Heart left ventricle (tissue), 16 donors: ENCODE measurements around the gene CC2D2B. TPM values are rescaled to one million over a fixed set of nuclear protein-coding genes. Genes with fewer than 3 reads are reported as not detected.
"Not testable (repeated sequence)": the region's sequence is repeated elsewhere in the genome, so short reads cannot be mapped to it uniquely, and the experiment has no call there.

Experiments
- ATAC-seq, 4 donors: fragments of 200-7000 bp; cut with Tn5 transposase; one replicate each; pipeline ENCODE4 v1.9.1; 2020 to 2022; ENCODE audit warnings: moderate library complexity in 4 of 4, mild to moderate bottlenecking in 3 of 4, moderate number of reproducible peaks in 1 of 4
- DNase-seq, 5 donors: peaks; one replicate each; pipeline ENCODE4 v3.0.0-alpha.2; 2020
- H3K27ac ChIP-seq, 12 donors: fragments of 200-600 bp; sonication (generic) in 4 of 12; one replicate each; pipeline versions ENCODE4 v1.5.0 to v1.8.0; 2016 to 2022; ENCODE audit warnings: mild to moderate bottlenecking in 2 of 12
- H3K27me3 ChIP-seq, 9 donors: fragments of 200-600 bp; sonication (generic) in 2 of 9; one replicate each; pipeline versions ENCODE4 v1.5.1 to v1.8.0; 2016 to 2022; ENCODE audit warnings: mild to moderate bottlenecking in 3 of 9
- H3K36me3 ChIP-seq, 9 donors: fragments of 200-600 bp; sonication (generic) in 2 of 9; one replicate each; pipeline versions ENCODE4 v1.5.0 to v1.8.0; 2018 to 2022; ENCODE audit warnings: mild to moderate bottlenecking in 2 of 9
- H3K4me1 ChIP-seq, 12 donors: fragments of 200-600 bp; sonication (generic) in 4 of 12; one replicate each; pipeline versions ENCODE4 v1.5.0 to v1.8.0; 2016 to 2022; ENCODE audit warnings: mild to moderate bottlenecking in 3 of 12
- H3K4me3 ChIP-seq, 12 donors: fragments of 200-600 bp; sonication (generic) in 4 of 12; one replicate each; pipeline versions ENCODE4 v1.5.0 to v1.8.0; 2017 to 2022; ENCODE audit warnings: mild to moderate bottlenecking in 9 of 12, moderate library complexity in 4 of 12
- H3K9me3 ChIP-seq, 12 donors: fragments of 200-600 bp; sonication (generic) in 4 of 12; one replicate each; pipeline versions ENCODE4 v1.5.0 to v1.8.0; 2016 to 2022; ENCODE audit warnings: mild to moderate bottlenecking in 1 of 12
- POLR2A ChIP-seq, 2 donors: fragments of 450-650 bp; IDR thresholded peaks; one replicate each; pipeline ENCODE4 v1.6.1; 2017; ENCODE audit warnings: antibody characterized with exemption in 2 of 2, mild to moderate bottlenecking in 2 of 2, moderate library complexity in 2 of 2
- WGBS, 4 donors: extraction: QIAGEN DNeasy Blood & Tissue Kit in 2 of 4; methylation state at CpG; one replicate each; pipeline versions ENCODE4 v1.1.5 to v1.1.7; 2013 to 2018; 5-methylcytosine and 5-hydroxymethylcytosine counted together
- intact Hi-C, 10 donors: fragments of 100-400 bp; cut with DNase I; formaldehyde crosslinking; loops; one replicate each; pipeline versions ENCODE4 v1.11.1 to v1.14.2; 2022
- polyA plus RNA-seq, 2 donors: library from polyadenylated mRNA; stranded (reverse); fragments of 200-250 nt; gene quantifications; one replicate each; pipeline ENCODE4 v1.2.3, GENCODE V29; 2013
- total RNA-seq, 9 donors: library from RNA; depleted of rRNA in 2 of 9; stranded (reverse); fragments of >200 nt in 2 of 9; fragmentation: NEBNext Ultra II Directional in 3 of 9; extraction: Animal tissue kit (Norgen Biotek cat#: 25700) in 3 of 9; gene quantifications; one replicate each; pipeline versions ENCODE4 v1.1.0 to v1.2.4, GENCODE V29; 2016 to 2023
- TF ChIP-seq, protein P1 (sequence below), 12 donors: fragments of 200-600 bp; sonication (generic) in 4 of 12; IDR thresholded peaks; one replicate each; pipeline versions ENCODE4 v1.5.0 to v1.8.0; 2018 to 2022; ENCODE audit warnings: antibody characterized with exemption in 12 of 12, mild to moderate bottlenecking in 5 of 12
- donor health status: ischemic (EF 13 %, LVEDD 7.1; RV severe dilation, severe dysfunction).
- donor health status: healthy with polysubstance abuse.
- donor health status: DM: no; HTN: yes; CAD: no.
- donor health status: DM: no; HTN: no; CAD: no.
- donor health status: ischemic (EF 25% LVEDD 6.9; RV normal size, moderate dysfunction).
- donor health status: ischemic (EF 25% LVEDD 5.7; RV mildly dilated, moderate dysfunction).
- donor health status: healthy.
- donor health status: DM: yes; HTN: yes; CAD: no.
- donor health status: ischemic (EF 35%, LVEDD 5.7; RV mildly dilated, moderate dysfunction).
- donor health status: nonischemic (EF 11% LVEDD 7.7; RV severe dilation, severe dysfunction).
- donor health status: DM: yes; HTN: yes; CAD: no.
- donor health status: PGD.
- donor health status: ischemic (EF 29% LVEDD 5.4; RV normal size, mild dysfunction).
- donor health status: nonischemic (EF 23%, LVEDD 6.1; RV moderate dilation, normal function).

CC2D2B gene
- total and polyA plus RNA-seq, 11 donors, result 0.15 to 1.5 (median 0.58) TPM

DNA sequence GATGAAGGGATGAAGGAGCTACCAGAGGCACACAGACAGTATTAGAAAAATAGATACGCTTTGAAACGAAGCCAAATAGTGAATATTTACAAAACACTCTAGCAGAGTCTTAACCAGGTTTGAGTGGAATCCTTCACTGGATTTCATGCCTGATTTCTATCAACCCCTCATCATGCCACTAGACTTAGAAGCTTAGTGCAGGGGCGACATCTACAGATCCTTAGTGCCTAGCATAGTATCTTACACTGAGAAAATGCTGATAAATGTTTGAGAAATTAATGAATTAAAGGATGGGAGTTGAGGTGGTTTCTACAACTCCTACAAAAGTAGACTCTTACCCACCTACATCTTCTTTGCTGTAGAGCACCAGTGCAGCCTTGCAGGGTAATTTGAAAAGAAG, 80.9 kb downstream of the CC2D2B start:
- intact Hi-C loops, result no loop called here
- Histone ChIP-seq H3K27me3 (no peaks in the 10 kb centered on the region), H3K27ac (no peak overlapping the region), H3K4me3 (no peak overlapping the region), H3K9me3 (no peaks in the 10 kb centered on the region), H3K4me1 (no peaks in the 10 kb centered on the region), H3K36me3 (no peaks in the 10 kb centered on the region)
- 76 to 92% (median 91%) methylated on average over 3 of the region's 3 CpGs for WGBS, 4 donors
- TF ChIP-seq, protein P1, sequence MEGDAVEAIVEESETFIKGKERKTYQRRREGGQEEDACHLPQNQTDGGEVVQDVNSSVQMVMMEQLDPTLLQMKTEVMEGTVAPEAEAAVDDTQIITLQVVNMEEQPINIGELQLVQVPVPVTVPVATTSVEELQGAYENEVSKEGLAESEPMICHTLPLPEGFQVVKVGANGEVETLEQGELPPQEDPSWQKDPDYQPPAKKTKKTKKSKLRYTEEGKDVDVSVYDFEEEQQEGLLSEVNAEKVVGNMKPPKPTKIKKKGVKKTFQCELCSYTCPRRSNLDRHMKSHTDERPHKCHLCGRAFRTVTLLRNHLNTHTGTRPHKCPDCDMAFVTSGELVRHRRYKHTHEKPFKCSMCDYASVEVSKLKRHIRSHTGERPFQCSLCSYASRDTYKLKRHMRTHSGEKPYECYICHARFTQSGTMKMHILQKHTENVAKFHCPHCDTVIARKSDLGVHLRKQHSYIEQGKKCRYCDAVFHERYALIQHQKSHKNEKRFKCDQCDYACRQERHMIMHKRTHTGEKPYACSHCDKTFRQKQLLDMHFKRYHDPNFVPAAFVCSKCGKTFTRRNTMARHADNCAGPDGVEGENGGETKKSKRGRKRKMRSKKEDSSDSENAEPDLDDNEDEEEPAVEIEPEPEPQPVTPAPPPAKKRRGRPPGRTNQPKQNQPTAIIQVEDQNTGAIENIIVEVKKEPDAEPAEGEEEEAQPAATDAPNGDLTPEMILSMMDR (IDR thresholded peaks at IDR 0.05), result no peak
- no peak for TF ChIP-seq POLR2A (IDR thresholded peaks at IDR 0.05)
- ATAC-seq (no peak), DNase-seq (no peak)

DNA sequence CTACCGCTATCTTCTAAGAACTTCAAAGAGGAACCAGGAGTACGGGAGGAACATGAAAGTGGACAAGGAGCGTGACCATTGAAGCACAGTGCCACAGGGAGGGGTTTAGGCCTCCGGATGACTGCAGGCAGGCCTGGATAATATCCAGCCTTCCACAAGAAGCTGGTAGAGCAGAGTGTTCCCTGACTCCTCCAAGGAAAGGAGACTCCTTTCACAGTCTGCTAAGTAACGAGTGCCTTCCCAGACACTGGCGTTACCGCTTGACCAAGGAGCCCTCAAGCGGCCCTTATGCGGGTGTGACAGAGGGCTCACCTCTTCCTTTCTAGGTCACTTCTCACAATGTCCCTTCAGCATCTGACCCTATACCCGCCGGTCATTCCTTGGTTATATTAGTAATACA, 86.6 kb downstream of the CC2D2B start:
- intact Hi-C loops, H3K4me3 ChIP-seq, H3K9me3 ChIP-seq, DNase-seq, H3K4me1 ChIP-seq, H3K27ac ChIP-seq, H3K36me3 ChIP-seq, H3K27me3 ChIP-seq, ATAC-seq: not testable (repeated sequence)
- 84 to 95% (median 93%) methylated on average over 11 of the region's 11 CpGs for WGBS, 4 donors

DNA sequence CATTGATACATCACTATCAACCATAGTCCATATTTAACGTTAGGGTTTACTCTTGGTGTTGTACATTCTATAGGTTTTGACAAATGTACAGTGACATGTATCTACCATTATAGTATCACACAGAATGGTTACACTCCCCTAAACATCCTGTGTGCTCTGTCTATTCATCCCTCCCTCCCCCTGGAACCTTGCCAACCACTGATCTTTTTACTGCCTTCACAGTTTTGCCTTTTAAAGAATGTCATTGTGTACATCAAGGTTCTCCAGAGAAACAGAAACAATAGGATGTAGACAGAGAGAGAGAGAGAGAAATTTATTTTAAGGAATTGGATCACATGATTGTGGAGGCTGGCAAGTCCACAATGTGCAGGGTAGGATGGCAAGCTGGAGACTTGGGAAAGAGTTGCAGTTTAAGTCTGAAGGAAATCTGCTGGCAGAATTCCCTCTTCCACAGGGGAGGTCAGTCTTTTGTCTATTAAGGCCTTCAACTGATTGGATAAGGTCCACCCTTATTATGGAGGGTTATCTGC, 90.5 kb downstream of the CC2D2B start:
- WGBS, 4 donors, result 56 to 78% (median 73%) methylated on average over 1 of the region's 1 CpG
- intact Hi-C loops, result no loop called here
- H3K36me3 ChIP-seq, result no peaks in the 10 kb centered on the region
- no peaks in the 10 kb centered on the region for H3K4me1 ChIP-seq
- H3K27ac ChIP-seq, result no peak overlapping the region
- H3K27me3 ChIP-seq, result no peaks in the 10 kb centered on the region
- no peak overlapping the region for H3K4me3 ChIP-seq
- no peak for DNase-seq
- no peak for ATAC-seq
- TF ChIP-seq, protein P1 (IDR thresholded peaks at IDR 0.05), result no peak
- TF ChIP-seq POLR2A (IDR thresholded peaks at IDR 0.05), result no peak
- no peaks in the 10 kb centered on the region for H3K9me3 ChIP-seq

DNA sequence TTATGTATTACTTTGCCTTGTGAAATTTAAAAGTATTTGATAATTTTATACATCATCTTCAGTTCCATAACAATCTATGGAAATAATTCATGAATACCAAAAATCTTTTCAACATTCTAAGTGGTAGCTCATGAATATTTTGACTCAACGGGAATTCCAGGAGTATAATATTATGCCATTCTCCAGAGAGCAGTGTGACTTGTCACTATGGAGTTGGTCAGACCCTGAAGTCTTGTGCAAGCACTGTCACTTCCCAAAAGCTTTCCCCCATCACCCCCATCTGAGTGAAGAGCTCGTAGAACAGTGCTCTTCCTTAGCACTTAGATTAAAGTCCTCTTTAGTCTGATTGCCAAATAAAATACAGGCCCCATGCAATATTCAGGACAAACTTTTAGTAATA, 106.2 kb downstream of the CC2D2B start:
- Histone ChIP-seq H3K27ac (no peak overlapping the region), H3K36me3 (no peaks in the 10 kb centered on the region), H3K9me3 (no peaks in the 10 kb centered on the region), H3K27me3 (no peaks in the 10 kb centered on the region), H3K4me1 (peaks cover 0 to 5% (median 0%) of the 10 kb centered on the region in 12 donors), H3K4me3 (no peak overlapping the region)
- intact Hi-C loops, result loop anchor here in 3 of 10 donors (10.0 kb wide), 2 partner anchors 319 to 321 kb away; partner anchors contain the start of gene TCTN3 (in 1 of the 3)
- ATAC-seq (no peak), DNase-seq (no peak)
- TF ChIP-seq, protein P1 (IDR thresholded peaks at IDR 0.05), result no peak
- no peak for TF ChIP-seq POLR2A (IDR thresholded peaks at IDR 0.05)
- WGBS, 4 donors, result 83 to 94% (median 90%) methylated on average over 2 of the region's 2 CpGs
